GM12873 (cell line): ENCODE results near the gene CDC42EP3.

ENCODE experiments used
- CTCF ChIP-seq: IDR thresholded peaks from 2 replicates; pipeline ENCODE4 v1.5.1; 2012; ENCODE audit warnings: low read depth, mild to moderate bottlenecking, moderate library complexity, low read length, control low read depth; ENCODE audit not compliant: insufficient read depth; ENCODE audit errors: missing control alignments

CDC42EP3 gene

GRCh38 chr2:37619959-37620300 is 51.5 kb downstream of the CDC42EP3 start:
- TF ChIP-seq CTCF, result no peak

- no peak for TF ChIP-seq CTCF
Measured at GRCh38 chr2:37619230-37619958, 52.0 kb downstream of the CDC42EP3 start.

GRCh38 chr2:37618326-37618725 is 53.1 kb downstream of the CDC42EP3 start:
- TF ChIP-seq CTCF, result no peak

GRCh38 chr2:37617119-37617892 is 54.1 kb downstream of the CDC42EP3 start:
- no peak for TF ChIP-seq CTCF

- no peak for TF ChIP-seq CTCF
Measured at GRCh38 chr2:37616677-37617005, 54.8 kb downstream of the CDC42EP3 start.

GRCh38 chr2:37615804-37616676 is 55.4 kb downstream of the CDC42EP3 start:
- no peak for TF ChIP-seq CTCF

GRCh38 chr2:37614061-37614738 is 57.2 kb downstream of the CDC42EP3 start:
- no peak for TF ChIP-seq CTCF
